Hepatocyte (in vitro differentiated cells): ENCODE measurements around the gene FAM180A. TPM values are rescaled to one million over a fixed set of nuclear protein-coding genes. Genes with fewer than 3 reads are reported as not detected.

Experiments used
- DNase-seq: peaks from one replicate; pipeline ENCODE4 v3.0.0-alpha.2; 2016; ENCODE audit warnings: low spot score
- H2AFZ ChIP-seq: fragments of 200-600 bp; sonication (generic); 2 replicates; pipeline ENCODE4 v1.6.0; 2016; ENCODE audit warnings: antibody characterized with exemption, mild to moderate bottlenecking
- H3K27ac ChIP-seq: fragments of 200-600 bp; sonication (generic); 2 replicates; pipeline ENCODE4 v1.5.1; 2016; ENCODE audit warnings: mild to moderate bottlenecking
- H3K27me3 ChIP-seq: fragments of 200-600 bp; sonication (generic); 2 replicates; pipeline ENCODE4 v1.6.1; 2016
- H3K36me3 ChIP-seq: fragments of 200-600 bp; sonication (generic); replicated peaks from 2 replicates; pipeline ENCODE4 v1.5.1; 2016; ENCODE audit warnings: low read depth; ENCODE audit not compliant: insufficient read depth
- H3K4me1 ChIP-seq: fragments of 200-600 bp; sonication (generic); 2 replicates; pipeline ENCODE4 v1.5.1; 2016; ENCODE audit warnings: mild to moderate bottlenecking, moderate library complexity; ENCODE audit not compliant: insufficient read depth
- H3K4me2 ChIP-seq: fragments of 200-600 bp; sonication (generic); 2 replicates; pipeline ENCODE4 v1.6.0; 2016
- H3K4me3 ChIP-seq: fragments of 200-600 bp; sonication (generic); 2 replicates; pipeline ENCODE4 v1.5.1; 2016; ENCODE audit warnings: mild to moderate bottlenecking
- H3K79me2 ChIP-seq: fragments of 200-600 bp; sonication (generic); 2 replicates; pipeline ENCODE4 v1.6.0; 2017; ENCODE audit warnings: mild to moderate bottlenecking
- H3K9me2 ChIP-seq: fragments of 200-600 bp; sonication (generic); replicated peaks from 2 replicates; pipeline ENCODE4 v1.6.0; 2017; ENCODE audit warnings: mild to moderate bottlenecking; ENCODE audit not compliant: insufficient read depth
- H3K9me3 ChIP-seq: fragments of 200-600 bp; sonication (generic); 2 replicates; pipeline ENCODE4 v1.5.1; 2016; ENCODE audit warnings: low read depth, mild to moderate bottlenecking
- H4K20me1 ChIP-seq: fragments of 200-600 bp; sonication (generic); 2 replicates; pipeline ENCODE4 v1.6.0; 2016; ENCODE audit warnings: mild to moderate bottlenecking; ENCODE audit not compliant: insufficient read depth, poor library complexity, severe bottlenecking
- EZH2 ChIP-seq: fragments of 200-600 bp; sonication (generic); IDR thresholded peaks from 2 replicates; pipeline ENCODE4 v1.6.1; 2016; ENCODE audit warnings: antibody characterized with exemption, mild to moderate bottlenecking, borderline replicate concordance
- EZH2phosphoT487 ChIP-seq: fragments of 200-600 bp; sonication (generic); IDR thresholded peaks from one replicate; pipeline ENCODE4 v1.6.1; 2018; ENCODE audit warnings: antibody characterized with exemption, mild to moderate bottlenecking, low read depth, moderate library complexity; ENCODE audit not compliant: unreplicated experiment, severe bottlenecking
- WGBS: methylation state at CpG from one replicate; pipeline ENCODE4 v1.1.6; 2016; ENCODE audit warnings: low lambda C conversion rate; ENCODE audit errors: missing lambda C conversion rate; 5-methylcytosine and 5-hydroxymethylcytosine counted together
- polyA plus RNA-seq: library from polyadenylated mRNA; unstranded; fragments of >200 nt; fragmentation: Nextera tagmentation; extraction: Ambion mirVana; gene quantifications from 2 replicates; pipeline ENCODE4 v1.2.1, GENCODE V29; 2016
- total RNA-seq: library from RNA; depleted of rRNA; stranded (reverse); fragments of >200 nt; gene quantifications from 2 replicates; pipeline ENCODE4 v1.2.3, GENCODE V29; 2014
- TF ChIP-seq, protein P1 (sequence below): fragments of 200-600 bp; sonication (generic); IDR thresholded peaks from 2 replicates; pipeline ENCODE4 v1.5.1; 2016; ENCODE audit warnings: antibody characterized with exemption, mild to moderate bottlenecking; ENCODE audit not compliant: poor library complexity

Gene FAM180A
- total RNA-seq (not detected in 2 replicates), polyA plus RNA-seq (not detected in 2 replicates)

- TF ChIP-seq, protein P1, sequence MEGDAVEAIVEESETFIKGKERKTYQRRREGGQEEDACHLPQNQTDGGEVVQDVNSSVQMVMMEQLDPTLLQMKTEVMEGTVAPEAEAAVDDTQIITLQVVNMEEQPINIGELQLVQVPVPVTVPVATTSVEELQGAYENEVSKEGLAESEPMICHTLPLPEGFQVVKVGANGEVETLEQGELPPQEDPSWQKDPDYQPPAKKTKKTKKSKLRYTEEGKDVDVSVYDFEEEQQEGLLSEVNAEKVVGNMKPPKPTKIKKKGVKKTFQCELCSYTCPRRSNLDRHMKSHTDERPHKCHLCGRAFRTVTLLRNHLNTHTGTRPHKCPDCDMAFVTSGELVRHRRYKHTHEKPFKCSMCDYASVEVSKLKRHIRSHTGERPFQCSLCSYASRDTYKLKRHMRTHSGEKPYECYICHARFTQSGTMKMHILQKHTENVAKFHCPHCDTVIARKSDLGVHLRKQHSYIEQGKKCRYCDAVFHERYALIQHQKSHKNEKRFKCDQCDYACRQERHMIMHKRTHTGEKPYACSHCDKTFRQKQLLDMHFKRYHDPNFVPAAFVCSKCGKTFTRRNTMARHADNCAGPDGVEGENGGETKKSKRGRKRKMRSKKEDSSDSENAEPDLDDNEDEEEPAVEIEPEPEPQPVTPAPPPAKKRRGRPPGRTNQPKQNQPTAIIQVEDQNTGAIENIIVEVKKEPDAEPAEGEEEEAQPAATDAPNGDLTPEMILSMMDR: no peak
- TF ChIP-seq EZH2phosphoT487 (no peak), EZH2 (no peak)
- H3K4me3 ChIP-seq: no peak within 1 kb of the TSS
- H3K4me2 ChIP-seq: no peak within 1 kb of the TSS
- H3K79me2 ChIP-seq: no peaks in the 10 kb centered on the region
- no peaks in the 10 kb centered on the region for H3K27me3 ChIP-seq
- no peaks in the 10 kb centered on the region for H3K4me1 ChIP-seq
- 81% methylated on average over 11 of the region's 11 CpGs for WGBS
- no peaks in the 10 kb centered on the region for H3K9me3 ChIP-seq
- H3K27ac ChIP-seq: no peak within 1 kb of the TSS
- no peaks in the 10 kb centered on the region for H4K20me1 ChIP-seq
- no peaks in the 10 kb centered on the region for H3K9me2 ChIP-seq
- H3K36me3 ChIP-seq: no peaks in the 10 kb centered on the region
- no peak within 1 kb of the TSS for H2AFZ ChIP-seq
- DNase-seq: no peak
These were observed at the start of gene FAM180A for GRCh38 chr7:135748770-135749169. Gene FAM180A (minus strand): TSS chr7:135748813. CDS start chr7:135748580, 233 bp downstream.

DNA sequence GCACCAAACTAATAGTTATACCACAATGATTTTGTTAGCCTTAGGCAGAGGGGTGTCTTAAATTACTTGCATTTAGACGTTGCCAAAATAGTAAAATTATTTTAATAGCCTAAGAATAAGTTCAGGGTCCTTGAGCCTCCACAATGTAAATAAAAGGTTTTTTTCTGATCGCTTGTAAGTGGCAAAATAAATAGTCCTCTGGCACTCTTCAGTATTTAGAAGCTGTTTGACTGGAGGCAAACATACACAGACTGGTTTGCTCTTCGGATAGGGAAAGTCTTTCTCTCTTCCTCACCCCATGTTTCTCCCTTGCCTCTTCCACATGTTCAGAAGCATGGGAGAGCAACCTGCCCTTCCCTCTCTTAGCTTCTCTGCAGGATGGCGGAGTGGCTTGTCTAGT lies 49.5 kb upstream of the FAM180A start:
- Histone ChIP-seq H3K27me3 (no peaks in the 10 kb centered on the region), H3K9me3 (no peaks in the 10 kb centered on the region), H4K20me1 (no peaks in the 10 kb centered on the region), H3K27ac (no peak overlapping the region), H2AFZ (no peak overlapping the region), H3K4me1 (peaks cover 16% of the 10 kb centered on the region), H3K36me3 (no peaks in the 10 kb centered on the region), H3K4me2 (no peak overlapping the region), H3K79me2 (no peaks in the 10 kb centered on the region), H3K9me2 (no peaks in the 10 kb centered on the region), H3K4me3 (no peak overlapping the region)
- DNase-seq: no peak
- WGBS: 50% methylated on average over 4 of the region's 4 CpGs
- peak; percentile 66 for TF ChIP-seq EZH2phosphoT487
- no peak for TF ChIP-seq EZH2

- Histone ChIP-seq H3K79me2 (no peaks in the 10 kb centered on the region), H3K9me2 (no peaks in the 10 kb centered on the region), H3K4me2 (no peak overlapping the region), H3K36me3 (no peaks in the 10 kb centered on the region), H2AFZ (no peak overlapping the region), H3K27me3 (no peaks in the 10 kb centered on the region), H3K4me3 (no peak overlapping the region), H3K9me3 (no peaks in the 10 kb centered on the region), H3K4me1 (peaks cover 16% of the 10 kb centered on the region), H3K27ac (no peak overlapping the region), H4K20me1 (no peaks in the 10 kb centered on the region)
- TF ChIP-seq EZH2phosphoT487 (no peak), EZH2 (no peak)
- TF ChIP-seq, protein P1: no peak
- WGBS: 77% methylated on average over 2 of the region's 2 CpGs
- DNase-seq: no peak
These were observed 47.4 kb upstream of the FAM180A start for GRCh38 chr7:135795846-135796570.

DNA sequence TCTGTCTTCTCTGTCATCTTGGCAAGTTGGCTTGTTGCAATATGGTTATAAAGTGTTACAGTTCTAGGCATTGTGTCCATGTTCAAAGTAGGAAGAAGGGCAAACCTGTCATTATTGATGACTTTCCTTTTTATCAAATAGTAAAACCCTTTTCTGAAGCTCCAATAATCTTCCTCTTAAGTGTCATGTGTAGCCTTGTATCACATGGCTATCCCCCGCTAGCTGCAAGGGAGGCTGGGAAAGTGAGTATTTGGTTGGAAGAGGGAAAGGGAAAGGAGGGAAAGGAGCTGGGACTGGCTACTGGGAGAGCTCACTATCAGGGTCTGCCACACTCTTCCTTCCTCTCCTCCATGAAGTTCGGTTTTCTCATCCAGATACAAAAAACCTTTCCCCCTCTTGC lies 45.2 kb upstream of the FAM180A start:
- Histone ChIP-seq H3K27ac (no peak overlapping the region), H2AFZ (no peak overlapping the region), H3K4me1 (peaks cover 8% of the 10 kb centered on the region), H3K9me3 (no peaks in the 10 kb centered on the region), H4K20me1 (no peaks in the 10 kb centered on the region), H3K9me2 (no peaks in the 10 kb centered on the region), H3K36me3 (no peaks in the 10 kb centered on the region), H3K4me3 (no peak overlapping the region), H3K4me2 (no peak overlapping the region), H3K79me2 (no peaks in the 10 kb centered on the region), H3K27me3 (no peaks in the 10 kb centered on the region)
- WGBS: 94% methylated on average over 2 of the region's 2 CpGs
- no peak for DNase-seq
- TF ChIP-seq EZH2phosphoT487 (no peak), EZH2 (no peak)
- TF ChIP-seq, protein P1: no peak
